Peyer's patch (tissue), 4 donors: ENCODE measurements around the gene PADI2.

Source experiments
- CTCF ChIP-seq, 6 experiments: fragments of 450-650 bp in 4 of 6; fragments of 200-600 bp in 2 of 6; sonication (generic) in 1 of 6; IDR thresholded peaks; one replicate each; pipeline ENCODE4 v1.5.1; 2017 to 2019; ENCODE audit warnings: antibody characterized with exemption in 6 of 6, mild to moderate bottlenecking in 3 of 6, moderate library complexity in 1 of 6
- POLR2A ChIP-seq, 2 donors: fragments of 450-650 bp; IDR thresholded peaks; one replicate each; pipeline ENCODE4 v1.5.1; 2017; ENCODE audit warnings: antibody characterized with exemption in 2 of 2, mild to moderate bottlenecking in 2 of 2, moderate library complexity in 2 of 2

GRCh38 chr1:17101261-17101660, 18.0 kb downstream of the PADI2 start:
- TF ChIP-seq CTCF (IDR thresholded peaks at IDR 0.05) (no peak), POLR2A (IDR thresholded peaks at IDR 0.05) (no peak)
